DND-41 (cell line): ENCODE data around the gene GTF2F2.

Experiments used
- EZH2 ChIP-seq: IDR thresholded peaks from 3 replicates; pipeline ENCODE4 v1.6.1; 2012; ENCODE audit warnings: borderline replicate concordance, low read depth, mild to moderate bottlenecking, moderate library complexity, low read length, inconsistent platforms; ENCODE audit not compliant: severe bottlenecking
- TF ChIP-seq, protein P1 (sequence below): IDR thresholded peaks from 2 replicates; pipeline ENCODE4 v1.5.1; 2012; ENCODE audit warnings: borderline replicate concordance, low read length, moderate library complexity, mild to moderate bottlenecking; ENCODE audit not compliant: poor library complexity, severe bottlenecking; ENCODE audit errors: extremely low read depth

DNA sequence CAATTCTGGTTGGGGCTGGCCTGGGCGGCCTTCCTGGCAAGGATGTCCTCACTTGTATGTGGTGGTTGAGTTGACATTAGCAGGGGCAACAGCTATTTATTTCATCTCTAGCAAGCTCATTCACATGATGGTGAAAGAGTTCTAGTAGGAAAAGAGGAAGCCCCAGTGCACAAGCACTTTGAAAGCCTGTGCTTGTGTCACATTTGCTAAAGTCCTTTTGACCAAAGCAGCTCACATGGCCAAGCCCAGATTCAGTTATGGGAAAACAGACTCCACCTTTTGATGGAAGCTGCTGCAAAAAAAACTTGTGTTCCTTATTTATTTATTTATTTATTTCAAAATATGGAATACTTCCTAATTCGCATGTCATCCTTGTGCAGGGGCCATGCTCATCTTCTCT is 17.2 kb downstream of the GTF2F2 start:
- TF ChIP-seq, protein P1, sequence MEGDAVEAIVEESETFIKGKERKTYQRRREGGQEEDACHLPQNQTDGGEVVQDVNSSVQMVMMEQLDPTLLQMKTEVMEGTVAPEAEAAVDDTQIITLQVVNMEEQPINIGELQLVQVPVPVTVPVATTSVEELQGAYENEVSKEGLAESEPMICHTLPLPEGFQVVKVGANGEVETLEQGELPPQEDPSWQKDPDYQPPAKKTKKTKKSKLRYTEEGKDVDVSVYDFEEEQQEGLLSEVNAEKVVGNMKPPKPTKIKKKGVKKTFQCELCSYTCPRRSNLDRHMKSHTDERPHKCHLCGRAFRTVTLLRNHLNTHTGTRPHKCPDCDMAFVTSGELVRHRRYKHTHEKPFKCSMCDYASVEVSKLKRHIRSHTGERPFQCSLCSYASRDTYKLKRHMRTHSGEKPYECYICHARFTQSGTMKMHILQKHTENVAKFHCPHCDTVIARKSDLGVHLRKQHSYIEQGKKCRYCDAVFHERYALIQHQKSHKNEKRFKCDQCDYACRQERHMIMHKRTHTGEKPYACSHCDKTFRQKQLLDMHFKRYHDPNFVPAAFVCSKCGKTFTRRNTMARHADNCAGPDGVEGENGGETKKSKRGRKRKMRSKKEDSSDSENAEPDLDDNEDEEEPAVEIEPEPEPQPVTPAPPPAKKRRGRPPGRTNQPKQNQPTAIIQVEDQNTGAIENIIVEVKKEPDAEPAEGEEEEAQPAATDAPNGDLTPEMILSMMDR: no peak
- no peak for TF ChIP-seq EZH2
